ENCODE results near the gene SRRM4. TPM values are rescaled to one million over a fixed set of nuclear protein-coding genes. Genes with fewer than 3 reads are reported as not detected.

SRRM4 gene
- total RNA-seq, 2 experiments from 2014 or later: not detected

DNA sequence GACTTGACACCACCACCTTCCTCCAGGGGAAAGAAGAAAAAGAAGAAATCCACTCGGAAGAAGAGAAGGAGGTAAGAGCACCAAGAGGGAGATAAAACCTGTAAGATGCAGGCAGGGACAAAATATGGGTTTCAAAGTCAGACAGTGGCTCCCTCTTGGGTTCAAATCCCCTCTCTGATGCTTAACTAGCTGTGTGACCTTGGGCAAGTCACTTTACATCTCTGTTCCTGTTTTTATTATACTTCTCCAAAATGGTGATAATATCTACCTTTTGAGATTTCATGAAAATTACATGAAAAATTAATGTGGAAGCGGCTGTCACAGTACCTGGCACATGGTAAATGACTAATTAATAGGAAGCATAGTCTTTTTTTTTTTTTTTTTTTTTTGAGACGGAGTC is 133.0 kb downstream of the SRRM4 start:
- Mint-ChIP-seq H3K4me1 (ENCODE audit: low read depth) (no peaks in the 10 kb centered on the region), H3K27ac (no peak overlapping the region), H3K27me3 (peaks cover 12% of the 10 kb centered on the region), H3K9me3 (no peaks in the 10 kb centered on the region), H3K36me3 (ENCODE audit: low read depth) (no peaks in the 10 kb centered on the region), H3K4me3 (no peak overlapping the region)
- no peak for ATAC-seq (ENCODE audit: poor library complexity)
- Histone ChIP-seq H3K27ac (ENCODE audit: low read depth in 1 of 2, low read length in 2 of 2) (no peak overlapping the region), H3K9me3 (ENCODE audit: control insufficient read depth in 1 of 2, insufficient read depth in 1 of 2, low read length in 2 of 2) (no peaks in the 10 kb centered on the region), H3K4me1 (ENCODE audit: insufficient read depth, low read length) (no peaks in the 10 kb centered on the region), H3K27me3 (ENCODE audit: control insufficient read depth in 1 of 2, insufficient read depth in 2 of 2, low read length in 2 of 2) (no peaks in the 10 kb centered on the region), H3K4me3 (ENCODE audit: low read length) (no peak overlapping the region), H3K36me3 (ENCODE audit: insufficient read depth, low read length) (no peaks in the 10 kb centered on the region)
- POLR2A ChIA-PET: no interaction called here
- TF ChIP-seq, protein P1, sequence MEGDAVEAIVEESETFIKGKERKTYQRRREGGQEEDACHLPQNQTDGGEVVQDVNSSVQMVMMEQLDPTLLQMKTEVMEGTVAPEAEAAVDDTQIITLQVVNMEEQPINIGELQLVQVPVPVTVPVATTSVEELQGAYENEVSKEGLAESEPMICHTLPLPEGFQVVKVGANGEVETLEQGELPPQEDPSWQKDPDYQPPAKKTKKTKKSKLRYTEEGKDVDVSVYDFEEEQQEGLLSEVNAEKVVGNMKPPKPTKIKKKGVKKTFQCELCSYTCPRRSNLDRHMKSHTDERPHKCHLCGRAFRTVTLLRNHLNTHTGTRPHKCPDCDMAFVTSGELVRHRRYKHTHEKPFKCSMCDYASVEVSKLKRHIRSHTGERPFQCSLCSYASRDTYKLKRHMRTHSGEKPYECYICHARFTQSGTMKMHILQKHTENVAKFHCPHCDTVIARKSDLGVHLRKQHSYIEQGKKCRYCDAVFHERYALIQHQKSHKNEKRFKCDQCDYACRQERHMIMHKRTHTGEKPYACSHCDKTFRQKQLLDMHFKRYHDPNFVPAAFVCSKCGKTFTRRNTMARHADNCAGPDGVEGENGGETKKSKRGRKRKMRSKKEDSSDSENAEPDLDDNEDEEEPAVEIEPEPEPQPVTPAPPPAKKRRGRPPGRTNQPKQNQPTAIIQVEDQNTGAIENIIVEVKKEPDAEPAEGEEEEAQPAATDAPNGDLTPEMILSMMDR (IDR thresholded peaks at IDR 0.05): no peak
- no peak for DNase-seq
- intact Hi-C loops (cut with DNase I, micrococcal nuclease): loop anchor here in 1 of 2 experiments (10.0 kb wide), 1 partner anchor 431 kb away; no protein-coding TSS in a partner anchor
- CTCF ChIA-PET: no interaction called here

DNA sequence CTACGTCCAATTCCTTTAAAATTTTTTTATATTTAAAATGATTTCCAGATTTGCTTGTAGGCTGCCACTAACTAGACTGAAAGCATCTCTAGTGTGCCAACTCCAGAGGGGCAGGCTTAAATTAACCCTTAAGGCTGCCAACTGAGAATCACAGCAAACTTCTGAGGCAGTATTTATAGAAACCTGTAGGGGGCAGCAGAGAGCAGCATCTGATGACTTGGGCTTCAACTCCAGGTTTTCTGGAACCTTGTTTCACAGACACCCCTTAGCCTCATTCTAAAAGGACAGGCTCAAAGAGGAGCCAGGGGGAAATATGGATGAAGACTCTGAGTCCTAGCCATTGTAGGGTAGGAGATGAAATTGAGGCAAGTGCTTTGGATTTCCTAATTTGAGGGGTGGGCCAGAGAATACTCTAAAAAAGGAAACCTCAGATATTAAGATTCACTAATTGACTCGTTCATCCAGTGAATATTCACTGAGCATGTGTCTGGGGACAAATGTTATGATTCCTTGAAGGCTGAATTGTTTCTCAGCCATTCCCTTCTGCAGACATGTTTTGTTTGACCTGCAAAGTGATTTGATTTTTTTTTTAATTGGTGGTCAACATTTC is 134.1 kb downstream of the SRRM4 start:
- no peak overlapping the region for H3K27ac Mint-ChIP-seq
- Histone ChIP-seq H3K36me3 (ENCODE audit: insufficient read depth, low read length) (no peaks in the 10 kb centered on the region), H3K27me3 (ENCODE audit: control insufficient read depth in 1 of 2, insufficient read depth in 2 of 2, low read length in 2 of 2) (no peaks in the 10 kb centered on the region), H3K9me3 (ENCODE audit: control insufficient read depth in 1 of 2, insufficient read depth in 1 of 2, low read length in 2 of 2) (no peaks in the 10 kb centered on the region), H3K27ac (ENCODE audit: low read depth in 1 of 2, low read length in 2 of 2) (no peak overlapping the region), H3K4me3 (ENCODE audit: low read length) (no peak overlapping the region), H3K4me1 (ENCODE audit: insufficient read depth, low read length) (no peaks in the 10 kb centered on the region)
- no peak for ATAC-seq (ENCODE audit: poor library complexity)
- CTCF ChIA-PET: no interaction called here
- H3K36me3 Mint-ChIP-seq (ENCODE audit: low read depth): no peaks in the 10 kb centered on the region
- POLR2A ChIA-PET: no interaction called here
- H3K4me1 Mint-ChIP-seq (ENCODE audit: low read depth): no peaks in the 10 kb centered on the region
- no peaks in the 10 kb centered on the region for H3K9me3 Mint-ChIP-seq
- DNase-seq: peak in 4 of 14 experiments; percentile 11 to 37 (median 28)
- intact Hi-C loops (cut with DNase I, micrococcal nuclease): loop anchor here in 1 of 2 experiments (5.0 to 10.0 kb wide), 3 partner anchors 429 to 787 kb away; no protein-coding TSS in a partner anchor
- peaks cover 12% of the 10 kb centered on the region for H3K27me3 Mint-ChIP-seq
- H3K4me3 Mint-ChIP-seq: no peak overlapping the region
- TF ChIP-seq, protein P1 (IDR thresholded peaks at IDR 0.05): peak; percentile 79

GRCh38 chr12:119117936-119118335 is 136.6 kb downstream of the SRRM4 start:
- no peaks in the 10 kb centered on the region for H3K9me3 ChIP-seq (ENCODE audit: control insufficient read depth in 1 of 2, insufficient read depth in 1 of 2, low read length in 2 of 2)
- no peaks in the 10 kb centered on the region for H3K9me3 Mint-ChIP-seq
- TF ChIP-seq, protein P1 (IDR thresholded peaks at IDR 0.05): no peak
- H3K27me3 Mint-ChIP-seq: peaks cover 10% of the 10 kb centered on the region
- no peak overlapping the region for H3K27ac Mint-ChIP-seq
- H3K27me3 ChIP-seq (ENCODE audit: control insufficient read depth in 1 of 2, insufficient read depth in 2 of 2, low read length in 2 of 2): no peaks in the 10 kb centered on the region
- no peaks in the 10 kb centered on the region for H3K36me3 Mint-ChIP-seq (ENCODE audit: low read depth)
- H3K27ac ChIP-seq (ENCODE audit: low read depth in 1 of 2, low read length in 2 of 2): no peak overlapping the region
- H3K4me3 ChIP-seq (ENCODE audit: low read length): no peak overlapping the region
- no peaks in the 10 kb centered on the region for H3K4me1 Mint-ChIP-seq (ENCODE audit: low read depth)
- DNase-seq: no peak
- POLR2A ChIA-PET: no interaction called here
- CTCF ChIA-PET: no interaction called here
- intact Hi-C loops (cut with DNase I, micrococcal nuclease): loop anchor here in 1 of 2 experiments (5.0 to 10.0 kb wide), 3 partner anchors 427 to 784 kb away; no protein-coding TSS in a partner anchor
- no peak overlapping the region for H3K4me3 Mint-ChIP-seq
- H3K36me3 ChIP-seq (ENCODE audit: insufficient read depth, low read length): no peaks in the 10 kb centered on the region
- ATAC-seq (ENCODE audit: poor library complexity): no peak
- H3K4me1 ChIP-seq (ENCODE audit: insufficient read depth, low read length): no peaks in the 10 kb centered on the region

All from CD4-positive, alpha-beta T cell (primary cell).